ENCODE results near the gene WNK1. TPM values are rescaled to one million over a fixed set of nuclear protein-coding genes. Genes with fewer than 3 reads are reported as not detected.

WNK1 gene
- polyA plus RNA-seq, 1 donor from 2014 or later: 25.9 TPM

DNA sequence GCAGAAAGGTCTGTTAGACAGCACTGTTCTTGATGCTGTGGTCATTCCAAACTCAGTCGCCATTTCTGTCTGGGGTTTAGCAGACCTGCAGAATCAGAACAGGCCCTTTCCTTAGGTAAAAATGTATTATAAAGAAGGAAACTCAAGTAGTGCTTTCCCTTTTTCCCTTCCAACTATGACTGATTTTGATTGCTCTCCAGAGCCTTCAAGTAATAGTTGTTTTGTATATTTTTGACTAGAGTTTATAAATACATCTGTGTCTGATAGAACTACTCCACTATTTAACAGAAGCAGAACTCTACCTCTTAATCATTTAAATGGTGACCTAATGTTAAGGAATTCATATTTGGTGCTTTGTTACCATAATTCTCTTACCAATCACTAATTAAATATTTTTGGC, 74.0 kb downstream of the WNK1 start:
- Histone ChIP-seq H3K4me2 (ENCODE audit: low read length) (no peak overlapping the region), H3K9me2 (ENCODE audit: insufficient read depth, low read length) (no peaks in the 10 kb centered on the region), H3K36me3 (ENCODE audit: insufficient read depth, low read length) (peaks cover 9% of the 10 kb centered on the region), H3F3A (ENCODE audit: insufficient read depth, low read length, poor library complexity, severe bottlenecking) (no peaks in the 10 kb centered on the region), H3K79me2 (replicated peaks; ENCODE audit: insufficient read depth, low read length) (peaks cover 32% of the 10 kb centered on the region), H3K9ac (ENCODE audit: low read length) (no peak overlapping the region), H2AFZ (ENCODE audit: low read depth, low read length) (no peak overlapping the region), H3K9me3 (ENCODE audit: low read length) (no peaks in the 10 kb centered on the region), H3K27ac (ENCODE audit: low read length) (no peak overlapping the region), H3K27me3 (ENCODE audit: insufficient read depth, low read depth, low read length) (no peaks in the 10 kb centered on the region), H4K20me1 (ENCODE audit: insufficient read depth) (no peaks in the 10 kb centered on the region), H3K4me3 (ENCODE audit: low read length) (no peak overlapping the region)
- TF ChIP-seq EP300 (conservative IDR thresholded peaks at IDR 0.05; ENCODE audit: poor library complexity, severe bottlenecking) (no peak), EZH2 (IDR thresholded peaks at IDR 0.05; ENCODE audit: borderline replicate concordance, insufficient read depth, low read length, poor library complexity, severe bottlenecking) (no peak), MXI1 (conservative IDR thresholded peaks at IDR 0.05; ENCODE audit: poor library complexity, severe bottlenecking) (no peak)
- TF ChIP-seq, protein P1, sequence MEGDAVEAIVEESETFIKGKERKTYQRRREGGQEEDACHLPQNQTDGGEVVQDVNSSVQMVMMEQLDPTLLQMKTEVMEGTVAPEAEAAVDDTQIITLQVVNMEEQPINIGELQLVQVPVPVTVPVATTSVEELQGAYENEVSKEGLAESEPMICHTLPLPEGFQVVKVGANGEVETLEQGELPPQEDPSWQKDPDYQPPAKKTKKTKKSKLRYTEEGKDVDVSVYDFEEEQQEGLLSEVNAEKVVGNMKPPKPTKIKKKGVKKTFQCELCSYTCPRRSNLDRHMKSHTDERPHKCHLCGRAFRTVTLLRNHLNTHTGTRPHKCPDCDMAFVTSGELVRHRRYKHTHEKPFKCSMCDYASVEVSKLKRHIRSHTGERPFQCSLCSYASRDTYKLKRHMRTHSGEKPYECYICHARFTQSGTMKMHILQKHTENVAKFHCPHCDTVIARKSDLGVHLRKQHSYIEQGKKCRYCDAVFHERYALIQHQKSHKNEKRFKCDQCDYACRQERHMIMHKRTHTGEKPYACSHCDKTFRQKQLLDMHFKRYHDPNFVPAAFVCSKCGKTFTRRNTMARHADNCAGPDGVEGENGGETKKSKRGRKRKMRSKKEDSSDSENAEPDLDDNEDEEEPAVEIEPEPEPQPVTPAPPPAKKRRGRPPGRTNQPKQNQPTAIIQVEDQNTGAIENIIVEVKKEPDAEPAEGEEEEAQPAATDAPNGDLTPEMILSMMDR (IDR thresholded peaks at IDR 0.05; ENCODE audit: poor library complexity, severe bottlenecking): no peak

DNA sequence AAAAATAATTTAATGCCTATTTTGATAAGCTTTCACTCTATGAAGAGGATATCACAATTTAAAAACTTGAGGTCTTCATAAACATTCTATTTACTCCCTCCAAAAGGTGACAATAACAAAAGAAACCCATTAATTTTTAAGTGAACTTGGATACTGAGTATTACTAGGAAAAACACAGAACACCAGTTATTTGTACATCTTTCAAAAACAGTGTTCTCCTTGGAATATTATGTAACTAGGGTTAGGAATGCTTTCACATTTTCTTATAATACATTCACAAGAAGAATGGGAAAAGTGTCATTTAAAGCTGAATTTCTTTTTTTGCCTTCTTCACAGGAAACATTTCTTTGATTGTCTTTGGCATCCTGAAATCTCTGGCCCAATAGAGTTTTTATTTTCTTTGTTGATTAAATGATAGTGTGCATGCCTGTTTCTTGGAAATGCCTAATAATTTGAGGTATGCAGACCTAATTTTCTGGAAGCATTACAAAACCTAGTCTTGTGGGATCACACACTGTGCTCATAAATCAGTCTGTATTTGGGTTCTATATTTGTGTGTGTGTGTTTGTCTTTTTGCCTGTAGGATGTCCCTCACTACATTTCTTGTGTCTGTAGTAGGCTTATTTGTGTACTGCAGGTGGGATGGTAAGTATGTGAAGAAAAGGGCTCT, 76.5 kb downstream of the WNK1 start:
- Histone ChIP-seq H3F3A (ENCODE audit: insufficient read depth, low read length, poor library complexity, severe bottlenecking) (no peaks in the 10 kb centered on the region), H3K27me3 (ENCODE audit: insufficient read depth, low read depth, low read length) (no peaks in the 10 kb centered on the region), H3K9ac (ENCODE audit: low read length) (no peak overlapping the region), H3K9me2 (ENCODE audit: insufficient read depth, low read length) (no peaks in the 10 kb centered on the region), H3K4me2 (ENCODE audit: low read length) (no peak overlapping the region), H3K36me3 (ENCODE audit: insufficient read depth, low read length) (peaks cover 9% of the 10 kb centered on the region), H3K27ac (ENCODE audit: low read length) (no peak overlapping the region), H3K79me2 (replicated peaks; ENCODE audit: insufficient read depth, low read length) (peaks cover 12% of the 10 kb centered on the region), H3K4me3 (ENCODE audit: low read length) (no peak overlapping the region), H3K9me3 (ENCODE audit: low read length) (no peaks in the 10 kb centered on the region), H2AFZ (ENCODE audit: low read depth, low read length) (no peak overlapping the region), H4K20me1 (ENCODE audit: insufficient read depth) (no peaks in the 10 kb centered on the region)
- TF ChIP-seq MXI1 (conservative IDR thresholded peaks at IDR 0.05; ENCODE audit: poor library complexity, severe bottlenecking) (no peak), RAD21 (conservative IDR thresholded peaks at IDR 0.05) (no peak), EZH2 (IDR thresholded peaks at IDR 0.05; ENCODE audit: borderline replicate concordance, insufficient read depth, low read length, poor library complexity, severe bottlenecking) (no peak), POLR2AphosphoS5 (IDR thresholded peaks at IDR 0.05) (no peak), SMC3 (conservative IDR thresholded peaks at IDR 0.05; ENCODE audit: poor library complexity) (no peak), EP300 (conservative IDR thresholded peaks at IDR 0.05; ENCODE audit: poor library complexity, severe bottlenecking) (no peak), TAF1 (IDR thresholded peaks at IDR 0.05; ENCODE audit: low read depth) (no peak)
- TF ChIP-seq, protein P2, sequence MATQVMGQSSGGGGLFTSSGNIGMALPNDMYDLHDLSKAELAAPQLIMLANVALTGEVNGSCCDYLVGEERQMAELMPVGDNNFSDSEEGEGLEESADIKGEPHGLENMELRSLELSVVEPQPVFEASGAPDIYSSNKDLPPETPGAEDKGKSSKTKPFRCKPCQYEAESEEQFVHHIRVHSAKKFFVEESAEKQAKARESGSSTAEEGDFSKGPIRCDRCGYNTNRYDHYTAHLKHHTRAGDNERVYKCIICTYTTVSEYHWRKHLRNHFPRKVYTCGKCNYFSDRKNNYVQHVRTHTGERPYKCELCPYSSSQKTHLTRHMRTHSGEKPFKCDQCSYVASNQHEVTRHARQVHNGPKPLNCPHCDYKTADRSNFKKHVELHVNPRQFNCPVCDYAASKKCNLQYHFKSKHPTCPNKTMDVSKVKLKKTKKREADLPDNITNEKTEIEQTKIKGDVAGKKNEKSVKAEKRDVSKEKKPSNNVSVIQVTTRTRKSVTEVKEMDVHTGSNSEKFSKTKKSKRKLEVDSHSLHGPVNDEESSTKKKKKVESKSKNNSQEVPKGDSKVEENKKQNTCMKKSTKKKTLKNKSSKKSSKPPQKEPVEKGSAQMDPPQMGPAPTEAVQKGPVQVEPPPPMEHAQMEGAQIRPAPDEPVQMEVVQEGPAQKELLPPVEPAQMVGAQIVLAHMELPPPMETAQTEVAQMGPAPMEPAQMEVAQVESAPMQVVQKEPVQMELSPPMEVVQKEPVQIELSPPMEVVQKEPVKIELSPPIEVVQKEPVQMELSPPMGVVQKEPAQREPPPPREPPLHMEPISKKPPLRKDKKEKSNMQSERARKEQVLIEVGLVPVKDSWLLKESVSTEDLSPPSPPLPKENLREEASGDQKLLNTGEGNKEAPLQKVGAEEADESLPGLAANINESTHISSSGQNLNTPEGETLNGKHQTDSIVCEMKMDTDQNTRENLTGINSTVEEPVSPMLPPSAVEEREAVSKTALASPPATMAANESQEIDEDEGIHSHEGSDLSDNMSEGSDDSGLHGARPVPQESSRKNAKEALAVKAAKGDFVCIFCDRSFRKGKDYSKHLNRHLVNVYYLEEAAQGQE (IDR thresholded peaks at IDR 0.05; ENCODE audit: borderline replicate concordance): no peak
- TF ChIP-seq, protein P1 (IDR thresholded peaks at IDR 0.05; ENCODE audit: poor library complexity, severe bottlenecking): no peak
